T-helper 1 cell (primary cell): ENCODE measurements around the gene MYL5.
"Not testable (repeated sequence)": the region's sequence is repeated elsewhere in the genome, so short reads cannot be mapped to it uniquely, and the experiment has no call there.

Experiments
- DNase-seq, 5 donors: peaks; one replicate each; pipeline ENCODE4 v3.0.0-alpha.2; 2012 to 2020

Gene MYL5

GRCh38 chr4:657834-658667 is 16.3 kb upstream of the MYL5 start:
- DNase-seq: no peak

GRCh38 chr4:658681-659667 is 15.4 kb upstream of the MYL5 start:
- no peak for DNase-seq

- DNase-seq: no peak
These were observed 14.5 kb upstream of the MYL5 start for GRCh38 chr4:659851-660250.

- DNase-seq: no peak
These were observed 13.9 kb upstream of the MYL5 start for GRCh38 chr4:660401-660800.

- no peak for DNase-seq
These were observed 13.1 kb upstream of the MYL5 start for GRCh38 chr4:661231-661630.

GRCh38 chr4:661881-662761 is 12.2 kb upstream of the MYL5 start:
- no peak for DNase-seq

GRCh38 chr4:663046-663437 is 11.3 kb upstream of the MYL5 start:
- DNase-seq: no peak

- peak; percentile 45 to 76 (median 66) for DNase-seq
These were observed 10.6 kb upstream of the MYL5 start for GRCh38 chr4:663438-664428.

- no peak for DNase-seq
These were observed 9.6 kb upstream of the MYL5 start for GRCh38 chr4:664713-665231.

- DNase-seq: no peak
These were observed 9.0 kb upstream of the MYL5 start for GRCh38 chr4:665381-665750.

- DNase-seq: no peak
These were observed 8.4 kb upstream of the MYL5 start for GRCh38 chr4:665751-666435.

- DNase-seq: peak in 1 of 5 donors; percentile 10
These were observed 7.9 kb upstream of the MYL5 start for GRCh38 chr4:666436-666810.

GRCh38 chr4:666822-667544 is 7.4 kb upstream of the MYL5 start:
- no peak for DNase-seq

- no peak for DNase-seq
These were observed 6.8 kb upstream of the MYL5 start for GRCh38 chr4:667545-667925.

- DNase-seq: not testable (repeated sequence)
These were observed 6.1 kb upstream of the MYL5 start for GRCh38 chr4:668219-668618.

- DNase-seq: not testable (repeated sequence)
These were observed 4.4 kb upstream of the MYL5 start for GRCh38 chr4:669806-670559.

GRCh38 chr4:671769-672168 is 2.6 kb upstream of the MYL5 start:
- no peak for DNase-seq

GRCh38 chr4:673349-674091 is 822 bp upstream of the MYL5 start:
- DNase-seq: no peak
